GM23338 (cell line): Measurements from ENCODE around the gene FAM217A.

ENCODE experiments used
- CREB1 ChIP-seq: fragments of 250-450 bp; sonication (Bioruptor Pico); IDR thresholded peaks from 2 replicates; pipeline ENCODE4 v1.5.0; 2020; ENCODE audit warnings: low read depth, mild to moderate bottlenecking, moderate library complexity
- CTCF ChIP-seq, 2 experiments: fragments of 200-600 bp in 1 of 2; sonication (generic) in 1 of 2; conservative IDR thresholded peaks; 2 replicates each; pipeline versions ENCODE4 v1.5.1 to v1.6.1; 2016 to 2017; ENCODE audit warnings: antibody characterized with exemption in 2 of 2, low read depth in 2 of 2, mild to moderate bottlenecking in 2 of 2, moderate library complexity in 1 of 2
- EZH2 ChIP-seq: fragments of 200-600 bp; sonication (generic); IDR thresholded peaks from one replicate; pipeline ENCODE4 v1.8.0; 2017; ENCODE audit warnings: antibody characterized with exemption, mild to moderate bottlenecking, low read depth; ENCODE audit not compliant: unreplicated experiment
- EZH2phosphoT487 ChIP-seq: fragments of 200-600 bp; sonication (generic); IDR thresholded peaks from one replicate; pipeline ENCODE4 v1.8.1; 2018; ENCODE audit warnings: antibody characterized with exemption; ENCODE audit not compliant: unreplicated experiment
- JUNB ChIP-seq: IDR thresholded peaks from one replicate; pipeline ENCODE4 v1.6.1; 2016; ENCODE audit warnings: antibody characterized with exemption; ENCODE audit not compliant: unreplicated experiment
- POLR2AphosphoS5 ChIP-seq: IDR thresholded peaks from 2 replicates; pipeline ENCODE4 v1.6.1; 2016; ENCODE audit warnings: antibody characterized with exemption, low read depth
- REST ChIP-seq: IDR thresholded peaks from one replicate; pipeline ENCODE4 v1.6.1; 2018; ENCODE audit warnings: antibody characterized with exemption; ENCODE audit not compliant: unreplicated experiment
- ZNF331 ChIP-seq: fragments of 250-450 bp; sonication (Bioruptor Pico); IDR thresholded peaks from 2 replicates; pipeline ENCODE4 v1.5.0; 2020; ENCODE audit warnings: low read depth, mild to moderate bottlenecking, moderate library complexity

GRCh38 chr6:4021133-4021853 lies 57.6 kb downstream of the FAM217A start:
- no peak for TF ChIP-seq REST
- TF ChIP-seq EZH2phosphoT487 = no peak
- TF ChIP-seq POLR2AphosphoS5 = peak; percentile 89
- TF ChIP-seq CTCF (conservative IDR thresholded peaks at IDR 0.05; ENCODE audit: low read depth in 2 of 2) = peak; percentile 29 to 33; a peak in 3 of 4 replicates
- TF ChIP-seq EZH2 = no peak
- TF ChIP-seq JUNB = no peak
- TF ChIP-seq CREB1 (CRISPR knock-in tag) = peak; percentile 60
- TF ChIP-seq ZNF331 (CRISPR knock-in tag) = no peak
